PC-3 (cell line): ENCODE data around the gene ASL. TPM values are rescaled to one million over a fixed set of nuclear protein-coding genes. Genes with fewer than 3 reads are reported as not detected.

Experiments used
- ATAC-seq: fragments of 200-7000 bp; cut with Tn5 transposase; 2 replicates; pipeline ENCODE4 v1.9.1; 2020; ENCODE audit warnings: mild to moderate bottlenecking, moderate library complexity
- BruUV-seq: library from RNA; stranded (reverse); fragments of 400-500 nt; replicated peaks from 2 replicates; lab custom pipeline; 2021; lab: Mats Ljungman, UMichigan
- CTCF ChIA-PET: fragments of 300-600 bp; sonication (Branson Sonifier 250); formaldehyde crosslinking; loops from one replicate; lab custom pipeline; 2022; ENCODE audit warnings: antibody characterized with exemption; lab: Charles Lee
- POLR2A ChIA-PET: fragments of 300-600 bp; sonication (Branson Sonifier 250); formaldehyde crosslinking; loops from one replicate; lab custom pipeline; 2022; ENCODE audit warnings: antibody characterized with exemption; ENCODE audit not compliant: unreplicated experiment; lab: Charles Lee
- DNase-seq: peaks from one replicate; pipeline ENCODE4 v3.0.0-alpha.2; 2015
- H2AFZ ChIP-seq: fragments of 300-600 bp; sonication (generic); 2 replicates; pipeline ENCODE4 v1.6.0; 2016; ENCODE audit warnings: antibody characterized with exemption, low read length
- H3F3A ChIP-seq: fragments of 300-600 bp; sonication (generic); one replicate; pipeline ENCODE4 v1.6.0; 2017; ENCODE audit warnings: antibody characterized with exemption, low read length, control low read depth, mild to moderate bottlenecking; ENCODE audit not compliant: unreplicated experiment
- H3K27ac ChIP-seq: fragments of 300-600 bp; sonication (generic); 2 replicates; pipeline ENCODE4 v1.5.1; 2016; ENCODE audit warnings: mild to moderate bottlenecking, low read length
- H3K27me3 ChIP-seq: fragments of 300-600 bp; sonication (generic); 2 replicates; pipeline ENCODE4 v1.6.1; 2016; ENCODE audit warnings: low read length, mixed read lengths
- H3K36me3 ChIP-seq: fragments of 300-600 bp; sonication (generic); 2 replicates; pipeline ENCODE4 v1.6.1; 2016; ENCODE audit warnings: low read depth, mixed run types, low read length, mixed read lengths
- H3K4me1 ChIP-seq: fragments of 300-600 bp; sonication (generic); 2 replicates; pipeline ENCODE4 v1.5.1; 2016; ENCODE audit warnings: low read length; ENCODE audit not compliant: insufficient read depth
- H3K4me2 ChIP-seq: fragments of 300-600 bp; sonication (generic); 2 replicates; pipeline ENCODE4 v1.6.0; 2016; ENCODE audit warnings: low read length
- H3K4me3 ChIP-seq: fragments of 300-600 bp; sonication (generic); 2 replicates; pipeline ENCODE4 v1.5.1; 2016; ENCODE audit warnings: mild to moderate bottlenecking, low read length, mixed read lengths
- H3K79me2 ChIP-seq: fragments of 300-600 bp; sonication (generic); 2 replicates; pipeline ENCODE4 v1.6.1; 2017; ENCODE audit warnings: low read length, mixed read lengths
- H3K9ac ChIP-seq: fragments of 300-600 bp; sonication (generic); 2 replicates; pipeline ENCODE4 v1.6.0; 2016; ENCODE audit warnings: mild to moderate bottlenecking, low read length
- H3K9me2 ChIP-seq: fragments of 300-600 bp; sonication (generic); replicated peaks from 2 replicates; pipeline ENCODE4 v1.6.1; 2016; ENCODE audit warnings: mixed run types, low read length, mixed read lengths
- H3K9me3 ChIP-seq: fragments of 300-600 bp; sonication (generic); 2 replicates; pipeline ENCODE4 v1.6.1; 2016; ENCODE audit warnings: low read length, mixed read lengths
- H4K20me1 ChIP-seq: fragments of 300-600 bp; sonication (generic); 2 replicates; pipeline ENCODE4 v1.6.1; 2016; ENCODE audit warnings: low read length, mixed read lengths
- CTCF ChIP-seq: fragments of 300-600 bp; sonication (generic); conservative IDR thresholded peaks from 2 replicates; pipeline ENCODE4 v1.5.1; 2017; ENCODE audit warnings: antibody characterized with exemption, low read depth, mild to moderate bottlenecking, low read length
- EZH2 ChIP-seq: fragments of 300-600 bp; sonication (generic); IDR thresholded peaks from one replicate; pipeline ENCODE4 v1.6.1; 2017; ENCODE audit warnings: antibody characterized with exemption, mild to moderate bottlenecking, low read length; ENCODE audit not compliant: unreplicated experiment
- EZH2phosphoT487 ChIP-seq: fragments of 300-600 bp; sonication (generic); IDR thresholded peaks from 2 replicates; pipeline ENCODE4 v1.6.1; 2018; ENCODE audit warnings: mild to moderate bottlenecking, antibody characterized with exemption, low read length, borderline replicate concordance
- intact Hi-C: fragments of 100-400 bp; cut with micrococcal nuclease; formaldehyde crosslinking; loops from 2 replicates; pipeline ENCODE4 v1.9.0; 2023
- total RNA-seq: library from RNA; depleted of rRNA; stranded (reverse); fragments of >200 nt; gene quantifications from 2 replicates; pipeline ENCODE4 v1.2.3, GENCODE V29; 2014; rRNA removed

ASL gene
- total RNA-seq, 1 experiment from 2014 or later = 55.9 TPM

- BruUV-seq = no TSS peak
- Histone ChIP-seq H2AFZ (no peak overlapping the region), H3K9me3 (no peaks in the 10 kb centered on the region), H3K36me3 (peaks cover 47% of the 10 kb centered on the region), H3K4me2 (no peak overlapping the region), H3K9ac (no peak overlapping the region), H3K4me1 (peaks cover 14% of the 10 kb centered on the region), H3K9me2 (no peaks in the 10 kb centered on the region), H3K4me3 (no peak overlapping the region), H4K20me1 (no peaks in the 10 kb centered on the region), H3K27me3 (no peaks in the 10 kb centered on the region), H3K79me2 (peaks cover 17% of the 10 kb centered on the region; the same call in 1 of the 2 replicates), H3F3A (no peaks in the 10 kb centered on the region), H3K27ac (no peak overlapping the region)
- intact Hi-C loops = no loop called here
- CTCF ChIA-PET = no interaction called here
- TF ChIP-seq EZH2phosphoT487 (no peak), EZH2 (no peak), CTCF (no peak)
- DNase-seq = no peak
- no peak for ATAC-seq
- POLR2A ChIA-PET = no interaction called here
Observed at GRCh38 chr7:66142334-66142733, 66.7 kb downstream of the ASL start.

- no peak for TF ChIP-seq CTCF
- no peak for TF ChIP-seq EZH2
- TF ChIP-seq EZH2phosphoT487 = no peak
- intact Hi-C loops = no loop called here
Observed at GRCh38 chr7:66142996-66143395, 67.4 kb downstream of the ASL start.

More at GRCh38 chr7:66142996-66143395, 67.4 kb downstream of the ASL start:
- ATAC-seq = no peak
- no peak overlapping the region for H3K4me2 ChIP-seq
- H3K27ac ChIP-seq = no peak overlapping the region
- ChIA-PET CTCF (no interaction called here), POLR2A (no interaction called here)
- H3F3A ChIP-seq = no peaks in the 10 kb centered on the region
- peaks cover 19% of the 10 kb centered on the region for H3K4me1 ChIP-seq
- H2AFZ ChIP-seq = no peak overlapping the region
- no peaks in the 10 kb centered on the region for H3K9me3 ChIP-seq
- H3K27me3 ChIP-seq = no peaks in the 10 kb centered on the region
- H3K9me2 ChIP-seq = no peaks in the 10 kb centered on the region
- BruUV-seq = no TSS peak
- DNase-seq = no peak
- peaks cover 13% of the 10 kb centered on the region; the same call in 1 of the 2 replicates for H3K79me2 ChIP-seq
- no peaks in the 10 kb centered on the region for H4K20me1 ChIP-seq
- H3K9ac ChIP-seq = no peak overlapping the region
- H3K4me3 ChIP-seq = no peak overlapping the region
- peaks cover 46% of the 10 kb centered on the region for H3K36me3 ChIP-seq

Other genes with a start within 250 kb of the ASL start
- gene VKORC1L1, start 202.7 kb upstream of the ASL start, total RNA-seq = 7.6 and 9.4 TPM in 2 replicates
- gene GUSB, start 93.6 kb upstream of the ASL start, total RNA-seq = 36.5 and 37.4 TPM in 2 replicates
- 36.4 and 41.6 TPM in 2 replicates for gene CRCP, start 39.0 kb downstream of the ASL start, total RNA-seq
- 12.7 and 14.4 TPM in 2 replicates for gene TPST1, start 129.5 kb downstream of the ASL start, total RNA-seq